Smooth muscle cell (in vitro differentiated cells): Measurements from ENCODE around the gene RUNX3. TPM values are rescaled to one million over a fixed set of nuclear protein-coding genes. Genes with fewer than 3 reads are reported as not detected.

ENCODE experiments used
- DNase-seq: peaks from one replicate; lab custom pipeline; 2025; ENCODE audit not compliant: unreplicated experiment; lab: John Stamatoyannopoulos, UW
- H2AFZ ChIP-seq: fragments of 200-600 bp; sonication (generic); 2 replicates; pipeline ENCODE4 v1.6.0; 2016; ENCODE audit warnings: antibody characterized with exemption, low read depth, mild to moderate bottlenecking
- H3F3A ChIP-seq: fragments of 200-600 bp; sonication (generic); 2 replicates; pipeline ENCODE4 v1.6.0; 2017; ENCODE audit warnings: antibody characterized with exemption, low read depth
- H3K27ac ChIP-seq: fragments of 200-600 bp; sonication (generic); 2 replicates; pipeline ENCODE4 v1.5.1; 2016; ENCODE audit warnings: low read depth, mild to moderate bottlenecking
- H3K27me3 ChIP-seq: fragments of 200-600 bp; sonication (generic); 2 replicates; pipeline ENCODE4 v1.6.1; 2016; ENCODE audit warnings: low read depth, mild to moderate bottlenecking
- H3K36me3 ChIP-seq: fragments of 200-600 bp; sonication (generic); 2 replicates; pipeline ENCODE4 v1.5.1; 2016; ENCODE audit warnings: low read depth
- H3K4me1 ChIP-seq: fragments of 200-600 bp; sonication (generic); 2 replicates; pipeline ENCODE4 v1.5.1; 2016; ENCODE audit warnings: low read depth
- H3K4me2 ChIP-seq: fragments of 200-600 bp; sonication (generic); 2 replicates; pipeline ENCODE4 v1.6.0; 2016; ENCODE audit warnings: mild to moderate bottlenecking
- H3K4me3 ChIP-seq: fragments of 200-600 bp; sonication (generic); 2 replicates; pipeline ENCODE4 v1.5.1; 2016; ENCODE audit warnings: mild to moderate bottlenecking
- H3K79me2 ChIP-seq: fragments of 200-600 bp; sonication (generic); 2 replicates; pipeline ENCODE4 v1.6.0; 2016; ENCODE audit warnings: low read depth, mild to moderate bottlenecking
- H3K9ac ChIP-seq: fragments of 200-600 bp; sonication (generic); 2 replicates; pipeline ENCODE4 v1.6.0; 2016; ENCODE audit warnings: low read depth
- H3K9me3 ChIP-seq: fragments of 200-600 bp; sonication (generic); replicated peaks from 2 replicates; pipeline ENCODE4 v1.5.1; 2016; ENCODE audit warnings: low read depth
- H4K20me1 ChIP-seq: fragments of 200-600 bp; sonication (generic); 2 replicates; pipeline ENCODE4 v1.6.0; 2016; ENCODE audit warnings: low read depth
- WGBS: methylation state at CpG from one replicate; pipeline ENCODE4 v1.1.7; 2016; ENCODE audit warnings: low lambda C conversion rate; 5-methylcytosine and 5-hydroxymethylcytosine counted together
- polyA plus RNA-seq: library from polyadenylated mRNA; unstranded; fragments of >200 nt; fragmentation: Nextera tagmentation; extraction: Ambion mirVana; gene quantifications from 2 replicates; pipeline ENCODE4 v1.2.1, GENCODE V29; 2016
- total RNA-seq: library from RNA; depleted of rRNA; stranded (reverse); fragments of >200 nt; gene quantifications from 2 replicates; pipeline ENCODE4 v1.2.3, GENCODE V29; 2014
- TF ChIP-seq, protein P1 (sequence below): fragments of 200-600 bp; sonication (generic); IDR thresholded peaks from 2 replicates; pipeline ENCODE4 v1.5.1; 2017; ENCODE audit warnings: borderline replicate concordance, mild to moderate bottlenecking, antibody characterized with exemption; ENCODE audit not compliant: insufficient read depth, poor library complexity, severe bottlenecking

RUNX3 gene
- total and polyA plus RNA-seq, 2 experiments from 2014 or later = 4.5 to 8.2 TPM

DNA sequence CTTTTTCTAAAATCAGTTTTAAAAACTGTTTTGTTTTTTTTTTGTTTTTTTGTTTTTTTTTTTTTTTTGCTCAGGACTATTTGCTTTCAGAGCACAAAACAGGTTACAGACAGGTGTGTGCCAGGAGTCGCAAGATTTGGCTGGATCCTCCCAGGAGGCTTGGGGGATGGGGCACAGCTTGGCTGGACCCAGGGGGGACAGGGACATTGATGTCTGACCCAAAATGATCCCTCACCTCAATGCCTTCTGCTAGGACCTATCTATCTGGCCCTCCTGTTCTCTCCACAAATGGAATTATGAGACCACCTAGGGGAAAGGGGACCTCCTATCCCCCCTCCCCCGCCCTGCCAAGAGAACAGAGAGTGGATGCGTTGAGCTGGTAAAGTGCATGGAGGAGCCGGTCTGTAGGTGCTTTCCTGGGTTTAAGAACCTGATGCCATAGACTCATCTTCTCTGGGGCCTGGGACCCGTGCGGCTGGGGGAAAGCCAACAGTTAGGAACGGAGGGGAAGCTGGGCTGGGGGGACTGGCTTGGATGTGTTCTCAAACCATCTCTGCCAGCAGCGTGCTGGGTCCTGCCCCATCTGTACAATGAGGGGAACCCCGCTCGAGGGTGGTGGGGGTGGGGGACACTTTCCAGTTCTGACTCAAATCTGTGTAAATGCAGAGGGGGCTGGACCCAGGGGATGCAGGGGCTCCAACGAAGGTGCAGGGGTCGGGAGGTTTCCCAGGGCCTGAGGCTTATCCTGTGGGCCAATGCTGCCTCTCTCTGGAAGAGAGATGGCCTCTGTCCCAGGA lies 28.9 kb downstream of the RUNX3 start:
- Histone ChIP-seq H3K27ac (no peak overlapping the region), H2AFZ (no peak overlapping the region), H3K4me1 (no peaks in the 10 kb centered on the region), H3K9ac (no peak overlapping the region), H3K79me2 (no peaks in the 10 kb centered on the region), H3K36me3 (no peaks in the 10 kb centered on the region), H3K4me2 (no peak overlapping the region), H3K4me3 (no peak overlapping the region), H3F3A (no peaks in the 10 kb centered on the region), H3K9me3 (no peaks in the 10 kb centered on the region), H3K27me3 (no peaks in the 10 kb centered on the region), H4K20me1 (peaks cover 17% of the 10 kb centered on the region)
- DNase-seq = no peak
- WGBS = 87% methylated on average over 12 of the region's 12 CpGs
- TF ChIP-seq, protein P1, sequence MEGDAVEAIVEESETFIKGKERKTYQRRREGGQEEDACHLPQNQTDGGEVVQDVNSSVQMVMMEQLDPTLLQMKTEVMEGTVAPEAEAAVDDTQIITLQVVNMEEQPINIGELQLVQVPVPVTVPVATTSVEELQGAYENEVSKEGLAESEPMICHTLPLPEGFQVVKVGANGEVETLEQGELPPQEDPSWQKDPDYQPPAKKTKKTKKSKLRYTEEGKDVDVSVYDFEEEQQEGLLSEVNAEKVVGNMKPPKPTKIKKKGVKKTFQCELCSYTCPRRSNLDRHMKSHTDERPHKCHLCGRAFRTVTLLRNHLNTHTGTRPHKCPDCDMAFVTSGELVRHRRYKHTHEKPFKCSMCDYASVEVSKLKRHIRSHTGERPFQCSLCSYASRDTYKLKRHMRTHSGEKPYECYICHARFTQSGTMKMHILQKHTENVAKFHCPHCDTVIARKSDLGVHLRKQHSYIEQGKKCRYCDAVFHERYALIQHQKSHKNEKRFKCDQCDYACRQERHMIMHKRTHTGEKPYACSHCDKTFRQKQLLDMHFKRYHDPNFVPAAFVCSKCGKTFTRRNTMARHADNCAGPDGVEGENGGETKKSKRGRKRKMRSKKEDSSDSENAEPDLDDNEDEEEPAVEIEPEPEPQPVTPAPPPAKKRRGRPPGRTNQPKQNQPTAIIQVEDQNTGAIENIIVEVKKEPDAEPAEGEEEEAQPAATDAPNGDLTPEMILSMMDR = no peak

DNA sequence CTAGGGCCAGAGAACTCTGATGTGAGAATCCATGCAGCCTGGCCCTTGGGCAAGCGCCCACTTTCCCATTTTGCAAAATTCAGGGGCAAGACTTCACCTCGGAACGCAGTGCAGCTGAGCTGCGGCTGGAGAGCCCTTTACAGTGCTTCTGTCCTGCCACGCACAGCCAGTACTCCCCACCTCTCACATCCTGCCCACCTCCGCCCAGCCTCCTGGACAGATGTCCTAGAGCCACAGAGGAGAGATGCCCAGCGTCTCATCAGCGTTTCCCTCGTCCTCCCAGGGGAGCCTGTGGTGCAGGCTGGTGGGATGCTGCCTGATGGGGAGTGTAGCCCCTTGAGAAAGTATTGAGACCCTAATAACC lies 29.6 kb downstream of the RUNX3 start:
- Histone ChIP-seq H3K27me3 (no peaks in the 10 kb centered on the region), H3K4me1 (no peaks in the 10 kb centered on the region), H3K27ac (no peak overlapping the region), H4K20me1 (peaks cover 13% of the 10 kb centered on the region), H3K79me2 (no peaks in the 10 kb centered on the region), H3K9me3 (no peaks in the 10 kb centered on the region), H3K36me3 (no peaks in the 10 kb centered on the region), H3K4me3 (no peak overlapping the region), H3K4me2 (no peak overlapping the region), H3F3A (no peaks in the 10 kb centered on the region), H2AFZ (no peak overlapping the region), H3K9ac (no peak overlapping the region)
- TF ChIP-seq, protein P1 = no peak
- no peak for DNase-seq
- WGBS = 87% methylated on average over 9 of the region's 9 CpGs

DNA sequence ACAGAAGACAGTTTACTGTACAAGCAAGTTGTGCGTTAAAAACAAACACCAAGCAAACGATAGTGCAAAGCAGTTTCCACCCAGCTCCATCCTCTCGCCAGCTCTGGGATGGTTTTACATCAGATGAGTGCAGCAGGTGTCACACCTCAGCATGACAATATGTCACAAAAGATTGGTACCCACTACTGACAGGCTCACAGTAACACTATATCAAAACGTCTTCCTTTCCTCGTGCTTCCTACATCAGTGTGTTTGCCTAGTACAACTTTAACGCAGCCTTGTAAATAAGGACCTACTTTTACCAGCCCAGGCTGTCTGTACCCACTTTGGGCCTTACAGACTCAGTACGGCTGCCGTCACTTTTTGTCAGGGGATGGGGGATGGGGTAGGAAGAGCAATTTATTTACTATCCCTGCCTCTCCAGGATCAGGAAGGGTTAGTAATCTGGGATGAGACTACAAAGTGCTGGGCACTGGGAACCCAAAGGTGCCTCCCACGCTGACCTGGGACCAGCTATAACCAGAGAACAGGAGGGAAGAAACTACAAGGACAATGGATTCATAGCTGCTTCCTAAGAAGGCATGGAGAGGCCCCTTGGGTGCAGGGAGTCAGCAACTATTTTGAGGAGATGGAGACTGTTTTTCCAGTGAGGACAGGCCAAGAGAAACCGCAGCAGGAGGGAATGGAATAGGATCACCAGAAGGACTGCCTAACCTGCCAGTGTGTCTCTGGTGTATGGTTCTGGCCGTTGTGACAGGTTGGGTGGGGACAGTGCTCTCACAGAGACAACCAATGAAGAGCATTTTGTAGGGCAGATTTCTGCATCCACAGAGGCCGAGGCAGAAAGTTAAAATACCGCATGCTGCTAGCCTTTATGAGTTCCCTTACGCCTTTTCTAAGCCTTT lies 30.2 kb downstream of the RUNX3 start:
- DNase-seq = no peak
- no peak overlapping the region for H3K27ac ChIP-seq
- no peaks in the 10 kb centered on the region for H3K27me3 ChIP-seq
- no peaks in the 10 kb centered on the region for H3K4me1 ChIP-seq
- H3K4me2 ChIP-seq = no peak overlapping the region
- H3K9me3 ChIP-seq = no peaks in the 10 kb centered on the region
- no peaks in the 10 kb centered on the region for H3K79me2 ChIP-seq
- TF ChIP-seq, protein P1 = no peak
- no peaks in the 10 kb centered on the region for H3F3A ChIP-seq
- H2AFZ ChIP-seq = no peak overlapping the region
- no peak overlapping the region for H3K4me3 ChIP-seq
- peaks cover 7% of the 10 kb centered on the region for H4K20me1 ChIP-seq
- H3K9ac ChIP-seq = no peak overlapping the region
- 87% methylated on average over 14 of the region's 14 CpGs for WGBS
- H3K36me3 ChIP-seq = no peaks in the 10 kb centered on the region
